ENCODE data around the gene CADM1.

GRCh38 chr11:115263799-115264656, 240.2 kb downstream of the CADM1 start:
- TF ChIP-seq, protein P1, sequence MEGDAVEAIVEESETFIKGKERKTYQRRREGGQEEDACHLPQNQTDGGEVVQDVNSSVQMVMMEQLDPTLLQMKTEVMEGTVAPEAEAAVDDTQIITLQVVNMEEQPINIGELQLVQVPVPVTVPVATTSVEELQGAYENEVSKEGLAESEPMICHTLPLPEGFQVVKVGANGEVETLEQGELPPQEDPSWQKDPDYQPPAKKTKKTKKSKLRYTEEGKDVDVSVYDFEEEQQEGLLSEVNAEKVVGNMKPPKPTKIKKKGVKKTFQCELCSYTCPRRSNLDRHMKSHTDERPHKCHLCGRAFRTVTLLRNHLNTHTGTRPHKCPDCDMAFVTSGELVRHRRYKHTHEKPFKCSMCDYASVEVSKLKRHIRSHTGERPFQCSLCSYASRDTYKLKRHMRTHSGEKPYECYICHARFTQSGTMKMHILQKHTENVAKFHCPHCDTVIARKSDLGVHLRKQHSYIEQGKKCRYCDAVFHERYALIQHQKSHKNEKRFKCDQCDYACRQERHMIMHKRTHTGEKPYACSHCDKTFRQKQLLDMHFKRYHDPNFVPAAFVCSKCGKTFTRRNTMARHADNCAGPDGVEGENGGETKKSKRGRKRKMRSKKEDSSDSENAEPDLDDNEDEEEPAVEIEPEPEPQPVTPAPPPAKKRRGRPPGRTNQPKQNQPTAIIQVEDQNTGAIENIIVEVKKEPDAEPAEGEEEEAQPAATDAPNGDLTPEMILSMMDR (IDR thresholded peaks at IDR 0.05 in 8 of 11, conservative IDR thresholded peaks at IDR 0.05 in 3 of 11), result no peak
- no peak for TF ChIP-seq POLR2A (IDR thresholded peaks at IDR 0.05)
